WTC11 (cell line): ENCODE measurements around the gene MITD1. TPM values are rescaled to one million over a fixed set of nuclear protein-coding genes. Genes with fewer than 3 reads are reported as not detected.

Source experiments
- CREB1 ChIP-seq: sonication (generic); formaldehyde crosslinking; IDR thresholded peaks from 2 replicates; pipeline ENCODE4 v1.8.0; 2023; ENCODE audit warnings: mild to moderate bottlenecking, missing genetic modification reagents
- E2F4 ChIP-seq: sonication (generic); formaldehyde crosslinking; IDR thresholded peaks from 2 replicates; pipeline ENCODE4 v1.8.1; 2022; ENCODE audit warnings: low read depth, mild to moderate bottlenecking, moderate library complexity, missing genetic modification reagents, borderline replicate concordance
- EMX1 ChIP-seq: fragments of 250-450 bp; sonication (Bioruptor Pico); IDR thresholded peaks from 2 replicates; pipeline ENCODE4 v1.8.0; 2021; ENCODE audit warnings: mild to moderate bottlenecking
- FOXP1 ChIP-seq: sonication (generic); formaldehyde crosslinking; IDR thresholded peaks from 2 replicates; pipeline ENCODE4 v1.8.0; 2022; ENCODE audit warnings: missing genetic modification reagents, mild to moderate bottlenecking, moderate library complexity, borderline replicate concordance
- GABPB1 ChIP-seq: sonication (generic); formaldehyde crosslinking; IDR thresholded peaks from 2 replicates; pipeline ENCODE4 v1.8.1; 2023; ENCODE audit warnings: mild to moderate bottlenecking, missing genetic modification reagents
- GRHL2 ChIP-seq: fragments of 250-450 bp; sonication (Bioruptor Pico); IDR thresholded peaks from 2 replicates; pipeline ENCODE4 v1.8.0; 2022; ENCODE audit warnings: mild to moderate bottlenecking, moderate library complexity; ENCODE audit not compliant: insufficient replicate concordance, severe bottlenecking
- GTF2I ChIP-seq: fragments of 250-450 bp; sonication (Bioruptor Pico); conservative IDR thresholded peaks from 2 replicates; pipeline ENCODE4 v1.4.0; 2021; ENCODE audit warnings: mild to moderate bottlenecking
- HMGXB4 ChIP-seq: sonication (generic); formaldehyde crosslinking; IDR thresholded peaks from 2 replicates; pipeline ENCODE4 v1.8.1; 2023; ENCODE audit warnings: mild to moderate bottlenecking, moderate library complexity, missing genetic modification reagents
- NFE2L1 ChIP-seq: sonication (generic); formaldehyde crosslinking; IDR thresholded peaks from 2 replicates; pipeline ENCODE4 v1.8.1; 2023; ENCODE audit warnings: missing genetic modification reagents
- NR3C1 ChIP-seq: sonication (generic); formaldehyde crosslinking; conservative IDR thresholded peaks from 2 replicates; pipeline ENCODE4 v1.8.1; 2023; ENCODE audit warnings: low read depth, mild to moderate bottlenecking, missing genetic modification reagents
- SMAD3 ChIP-seq: sonication (generic); formaldehyde crosslinking; IDR thresholded peaks from 2 replicates; pipeline ENCODE4 v1.8.0; 2022; ENCODE audit warnings: missing genetic modification reagents, mild to moderate bottlenecking, borderline replicate concordance
- SP1 ChIP-seq: sonication (generic); formaldehyde crosslinking; conservative IDR thresholded peaks from 2 replicates; pipeline ENCODE4 v1.8.1; 2022; ENCODE audit warnings: missing genetic modification reagents
- STAT6 ChIP-seq: sonication (generic); formaldehyde crosslinking; conservative IDR thresholded peaks from 2 replicates; pipeline ENCODE4 v1.8.1; 2023; ENCODE audit warnings: mild to moderate bottlenecking, low read depth, missing genetic modification reagents, moderate library complexity
- ZMAT4 ChIP-seq: fragments of 250-450 bp; sonication (Bioruptor Pico); IDR thresholded peaks from 2 replicates; pipeline ENCODE4 v1.9.0; 2021; ENCODE audit warnings: mild to moderate bottlenecking
- ZNF219 ChIP-seq: sonication (generic); formaldehyde crosslinking; IDR thresholded peaks from 2 replicates; pipeline ENCODE4 v1.8.0; 2023; ENCODE audit warnings: missing genetic modification reagents, mild to moderate bottlenecking, borderline replicate concordance
- ZNF423 ChIP-seq: fragments of 250-450 bp; sonication (Bioruptor Pico); IDR thresholded peaks from 2 replicates; pipeline ENCODE4 v2.1.2; 2022; ENCODE audit warnings: mild to moderate bottlenecking, moderate library complexity
- ZNF671 ChIP-seq: fragments of 250-450 bp; sonication (Bioruptor Pico); IDR thresholded peaks from 2 replicates; pipeline ENCODE4 v1.8.0; 2021; ENCODE audit warnings: mild to moderate bottlenecking
- total RNA-seq: library from RNA; stranded (reverse); gene quantifications from 3 replicates; pipeline ENCODE4 v1.2.3, GENCODE V29; 2021
- TF ChIP-seq, protein P1 (sequence below): sonication (generic); formaldehyde crosslinking; IDR thresholded peaks from 2 replicates; pipeline ENCODE4 v1.8.0; 2022; ENCODE audit warnings: mild to moderate bottlenecking, missing genetic modification reagents
- TF ChIP-seq, protein P2 (sequence below): sonication (generic); formaldehyde crosslinking; IDR thresholded peaks from 2 replicates; pipeline ENCODE4 v1.8.0; 2023; ENCODE audit warnings: missing genetic modification reagents
- TF ChIP-seq, protein P3 (sequence below): sonication (generic); formaldehyde crosslinking; IDR thresholded peaks from 2 replicates; pipeline ENCODE4 v1.8.0; 2023; ENCODE audit warnings: mild to moderate bottlenecking, missing genetic modification reagents
- TF ChIP-seq, protein P4 (sequence below): fragments of 250-450 bp; sonication (Bioruptor Pico); conservative IDR thresholded peaks from 2 replicates; pipeline ENCODE4 v1.9.0; 2021; ENCODE audit warnings: mild to moderate bottlenecking
- TF ChIP-seq, protein P5 (sequence below): sonication (generic); formaldehyde crosslinking; IDR thresholded peaks from 2 replicates; pipeline ENCODE4 v1.8.1; 2023; ENCODE audit warnings: mild to moderate bottlenecking, missing genetic modification reagents, moderate library complexity

Gene MITD1
- total RNA-seq, 1 experiment from 2014 or later = 33.1 TPM

DNA sequence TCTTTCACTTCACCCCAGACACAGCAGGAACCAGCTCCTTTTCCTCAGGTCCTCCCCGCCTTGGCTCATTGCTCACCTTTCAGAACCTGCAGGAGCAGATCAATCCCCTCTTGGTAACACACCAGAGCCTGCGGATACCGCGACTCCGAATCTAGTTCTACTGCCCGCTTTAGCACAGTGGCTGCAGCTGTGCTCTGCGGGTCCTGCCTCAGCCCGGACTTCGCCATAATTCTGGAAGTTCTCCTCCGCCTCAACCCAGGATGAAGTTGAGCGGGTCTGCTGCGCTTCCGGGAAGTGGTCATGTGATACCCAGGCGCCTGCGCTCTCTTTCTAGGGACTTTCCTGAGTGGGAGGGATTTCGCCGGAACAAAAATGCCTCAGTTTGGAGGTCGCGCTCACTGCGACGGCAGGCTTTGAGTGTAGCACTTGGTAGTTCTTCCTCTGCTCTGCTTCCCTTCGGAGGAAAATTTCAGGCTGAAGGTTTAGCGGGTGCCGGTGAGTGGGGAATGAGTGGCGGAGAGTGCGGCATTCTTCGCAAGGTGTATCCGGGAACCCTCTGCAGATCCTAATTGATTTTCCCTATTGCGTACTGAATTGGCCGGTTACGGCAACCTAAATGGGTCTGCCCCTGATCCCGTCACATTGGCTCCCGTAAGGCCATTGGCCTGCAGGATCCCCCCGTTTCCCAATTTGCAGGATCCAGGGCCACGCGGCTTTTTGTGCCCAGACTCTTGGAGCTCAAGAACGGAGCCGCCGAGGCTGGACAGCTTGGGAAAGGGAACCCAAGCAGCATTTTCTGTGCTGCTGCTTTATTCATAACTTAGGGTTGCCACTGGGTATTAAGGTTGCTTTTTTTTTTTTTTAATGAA is at the start of gene MITD1, which contains the start of gene MRPL30 (continued):
- TF ChIP-seq, protein P1, sequence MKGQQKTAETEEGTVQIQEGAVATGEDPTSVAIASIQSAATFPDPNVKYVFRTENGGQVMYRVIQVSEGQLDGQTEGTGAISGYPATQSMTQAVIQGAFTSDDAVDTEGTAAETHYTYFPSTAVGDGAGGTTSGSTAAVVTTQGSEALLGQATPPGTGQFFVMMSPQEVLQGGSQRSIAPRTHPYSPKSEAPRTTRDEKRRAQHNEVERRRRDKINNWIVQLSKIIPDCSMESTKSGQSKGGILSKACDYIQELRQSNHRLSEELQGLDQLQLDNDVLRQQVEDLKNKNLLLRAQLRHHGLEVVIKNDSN = peak; percentile 94
- TF ChIP-seq GABPB1 (CRISPR knock-in tag) (peak; percentile 88), FOXP1 (CRISPR knock-in tag) (peak; percentile 60), GRHL2 (CRISPR knock-in tag) (no peak), SP1 (CRISPR knock-in tag) (peak; percentile 88), NFE2L1 (peak; percentile 36; the same call in 1 of the 2 replicates), GTF2I (CRISPR knock-in tag) (no peak), ZNF423 (CRISPR knock-in tag) (no peak), ZNF671 (no peak), STAT6 (CRISPR knock-in tag) (no peak), SMAD3 (no peak), HMGXB4 (CRISPR knock-in tag) (peak; percentile 53; the same call in 1 of the 2 replicates), CREB1 (CRISPR knock-in tag) (no peak; the same call in 1 of the 2 replicates), NR3C1 (no peak), EMX1 (no peak), ZMAT4 (CRISPR knock-in tag) (no peak), ZNF219 (CRISPR knock-in tag) (no peak), E2F4 (CRISPR knock-in tag) (no peak)
- TF ChIP-seq, protein P2, sequence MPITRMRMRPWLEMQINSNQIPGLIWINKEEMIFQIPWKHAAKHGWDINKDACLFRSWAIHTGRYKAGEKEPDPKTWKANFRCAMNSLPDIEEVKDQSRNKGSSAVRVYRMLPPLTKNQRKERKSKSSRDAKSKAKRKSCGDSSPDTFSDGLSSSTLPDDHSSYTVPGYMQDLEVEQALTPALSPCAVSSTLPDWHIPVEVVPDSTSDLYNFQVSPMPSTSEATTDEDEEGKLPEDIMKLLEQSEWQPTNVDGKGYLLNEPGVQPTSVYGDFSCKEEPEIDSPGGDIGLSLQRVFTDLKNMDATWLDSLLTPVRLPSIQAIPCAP (CRISPR knock-in tag) = no peak
- TF ChIP-seq, protein P3, sequence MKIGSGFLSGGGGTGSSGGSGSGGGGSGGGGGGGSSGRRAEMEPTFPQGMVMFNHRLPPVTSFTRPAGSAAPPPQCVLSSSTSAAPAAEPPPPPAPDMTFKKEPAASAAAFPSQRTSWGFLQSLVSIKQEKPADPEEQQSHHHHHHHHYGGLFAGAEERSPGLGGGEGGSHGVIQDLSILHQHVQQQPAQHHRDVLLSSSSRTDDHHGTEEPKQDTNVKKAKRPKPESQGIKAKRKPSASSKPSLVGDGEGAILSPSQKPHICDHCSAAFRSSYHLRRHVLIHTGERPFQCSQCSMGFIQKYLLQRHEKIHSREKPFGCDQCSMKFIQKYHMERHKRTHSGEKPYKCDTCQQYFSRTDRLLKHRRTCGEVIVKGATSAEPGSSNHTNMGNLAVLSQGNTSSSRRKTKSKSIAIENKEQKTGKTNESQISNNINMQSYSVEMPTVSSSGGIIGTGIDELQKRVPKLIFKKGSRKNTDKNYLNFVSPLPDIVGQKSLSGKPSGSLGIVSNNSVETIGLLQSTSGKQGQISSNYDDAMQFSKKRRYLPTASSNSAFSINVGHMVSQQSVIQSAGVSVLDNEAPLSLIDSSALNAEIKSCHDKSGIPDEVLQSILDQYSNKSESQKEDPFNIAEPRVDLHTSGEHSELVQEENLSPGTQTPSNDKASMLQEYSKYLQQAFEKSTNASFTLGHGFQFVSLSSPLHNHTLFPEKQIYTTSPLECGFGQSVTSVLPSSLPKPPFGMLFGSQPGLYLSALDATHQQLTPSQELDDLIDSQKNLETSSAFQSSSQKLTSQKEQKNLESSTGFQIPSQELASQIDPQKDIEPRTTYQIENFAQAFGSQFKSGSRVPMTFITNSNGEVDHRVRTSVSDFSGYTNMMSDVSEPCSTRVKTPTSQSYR (CRISPR knock-in tag) = no peak
- TF ChIP-seq, protein P4, sequence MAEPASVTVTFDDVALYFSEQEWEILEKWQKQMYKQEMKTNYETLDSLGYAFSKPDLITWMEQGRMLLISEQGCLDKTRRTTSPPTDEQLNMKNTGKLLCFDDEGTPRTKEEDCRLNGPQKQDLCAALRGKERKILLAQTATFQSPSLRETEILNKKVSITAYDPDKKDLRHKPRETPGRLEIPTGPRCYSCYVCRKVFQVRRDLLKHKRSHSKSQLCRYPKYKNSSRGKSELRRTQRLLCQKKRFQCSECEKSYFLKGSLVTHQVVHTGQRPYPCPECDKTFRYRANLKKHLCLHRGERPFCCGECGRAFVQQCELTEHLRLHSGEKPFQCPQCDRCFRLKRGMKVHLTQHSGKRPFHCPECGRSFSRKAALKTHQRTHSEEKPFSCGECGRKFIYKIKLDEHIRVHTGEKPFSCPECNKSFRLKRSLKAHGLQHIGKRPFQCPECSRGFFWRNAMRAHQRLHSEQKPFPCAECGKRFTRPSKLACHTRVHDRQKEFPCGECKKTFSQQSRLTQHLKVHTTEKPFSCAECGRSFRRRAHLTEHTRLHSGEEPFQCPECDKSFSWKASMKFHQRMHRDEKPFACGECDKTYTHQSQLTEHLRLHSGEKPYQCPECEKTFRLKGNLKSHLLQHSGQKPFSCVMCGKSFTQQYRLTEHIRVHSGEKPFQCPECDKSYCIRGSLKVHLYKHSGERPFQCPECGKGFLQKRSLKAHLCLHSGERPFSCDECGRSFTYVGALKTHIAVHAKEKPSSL (CRISPR knock-in tag) = no peak
- TF ChIP-seq, protein P5, sequence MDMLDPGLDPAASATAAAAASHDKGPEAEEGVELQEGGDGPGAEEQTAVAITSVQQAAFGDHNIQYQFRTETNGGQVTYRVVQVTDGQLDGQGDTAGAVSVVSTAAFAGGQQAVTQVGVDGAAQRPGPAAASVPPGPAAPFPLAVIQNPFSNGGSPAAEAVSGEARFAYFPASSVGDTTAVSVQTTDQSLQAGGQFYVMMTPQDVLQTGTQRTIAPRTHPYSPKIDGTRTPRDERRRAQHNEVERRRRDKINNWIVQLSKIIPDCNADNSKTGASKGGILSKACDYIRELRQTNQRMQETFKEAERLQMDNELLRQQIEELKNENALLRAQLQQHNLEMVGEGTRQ (CRISPR knock-in tag) = peak; percentile 96
